Measurements from ENCODE around the gene LOX.

- TF ChIP-seq SUZ12 (IDR thresholded peaks at IDR 0.05): no peak
- TF ChIP-seq HDGF (IDR thresholded peaks at IDR 0.05; ENCODE audit: borderline replicate concordance): no peak
- TF ChIP-seq ELF4 (IDR thresholded peaks at IDR 0.05): no peak
- TF ChIP-seq TARDBP (IDR thresholded peaks at IDR 0.05): no peak
- no peak for TF ChIP-seq L3MBTL2 (conservative IDR thresholded peaks at IDR 0.05)
- no peak for TF ChIP-seq FOXK2 (IDR thresholded peaks at IDR 0.05)
- no peak for TF ChIP-seq ZNF384 (IDR thresholded peaks at IDR 0.05)
- TF ChIP-seq SP1 (IDR thresholded peaks at IDR 0.05): no peak
Observed at GRCh38 chr5:122019919-122020590, 58.0 kb downstream of the LOX start.

Measured in HEK293T (cell line).